ENCODE results near the gene TBXAS1.

The TBXAS1 gene

DNA sequence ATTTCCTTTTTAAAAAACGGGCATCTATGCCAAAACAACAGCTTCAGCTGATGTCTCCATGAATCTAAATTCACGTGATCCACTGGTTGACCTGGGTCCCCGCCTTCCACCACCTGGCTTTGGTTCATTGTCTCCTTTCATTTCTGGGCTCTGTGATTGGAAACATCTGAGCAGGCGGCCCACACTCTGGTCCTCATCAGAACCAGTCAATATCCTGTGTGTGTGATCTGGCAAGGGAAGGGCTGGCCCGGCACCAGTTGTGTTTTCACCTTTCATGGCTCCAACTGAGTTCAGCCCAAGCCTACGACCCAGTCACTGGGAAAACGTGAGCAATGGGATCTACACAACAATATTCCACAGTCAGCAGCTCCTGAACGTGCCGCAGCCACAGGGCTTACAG, 187.5 kb downstream of the TBXAS1 start:
- Histone ChIP-seq H3K4me1 (ENCODE audit: control insufficient read depth, low read depth, low read length) (no peaks in the 10 kb centered on the region), H3K27me3 (ENCODE audit: control insufficient read depth, insufficient read depth, low read length) (no peaks in the 10 kb centered on the region), H3K27ac (ENCODE audit: low read length) (no peak overlapping the region), H3K9ac (ENCODE audit: low read length) (no peak overlapping the region), H3K36me3 (ENCODE audit: control insufficient read depth, low read depth, low read length) (no peaks in the 10 kb centered on the region), H3K4me3 (ENCODE audit: low read length) (no peak overlapping the region), H3K9me3 (ENCODE audit: control insufficient read depth, low read depth, low read length) (no peaks in the 10 kb centered on the region)

- no peak overlapping the region for H3K4me3 ChIP-seq (ENCODE audit: low read length)
- no peaks in the 10 kb centered on the region for H3K36me3 ChIP-seq (ENCODE audit: control insufficient read depth, low read depth, low read length)
- H3K9ac ChIP-seq (ENCODE audit: low read length) = no peak overlapping the region
- H3K27me3 ChIP-seq (ENCODE audit: control insufficient read depth, insufficient read depth, low read length) = no peaks in the 10 kb centered on the region
- no peaks in the 10 kb centered on the region for H3K4me1 ChIP-seq (ENCODE audit: control insufficient read depth, low read depth, low read length)
- H3K9me3 ChIP-seq (ENCODE audit: control insufficient read depth, low read depth, low read length) = no peaks in the 10 kb centered on the region
- no peak overlapping the region for H3K27ac ChIP-seq (ENCODE audit: low read length)
Measured at GRCh38 chr7:140017034-140017433, 188.0 kb downstream of the TBXAS1 start.

DNA sequence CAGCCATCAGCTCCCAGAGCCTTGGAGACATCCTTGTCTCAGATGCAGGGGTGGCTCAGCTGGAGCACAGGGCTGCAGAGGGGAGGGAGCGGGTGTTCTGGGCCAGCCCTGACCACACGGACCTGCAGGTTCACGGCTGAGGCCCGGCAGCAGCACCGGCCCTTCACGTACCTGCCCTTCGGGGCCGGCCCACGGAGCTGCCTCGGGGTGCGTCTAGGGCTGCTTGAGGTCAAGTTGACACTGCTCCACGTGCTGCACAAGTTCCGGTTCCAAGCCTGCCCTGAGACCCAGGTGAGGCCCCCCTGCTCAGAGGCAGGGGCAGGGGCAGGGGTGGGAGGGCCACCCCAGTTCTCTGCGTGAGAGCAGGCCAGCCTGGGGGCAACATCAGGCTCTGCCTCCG, 188.5 kb downstream of the TBXAS1 start:
- Histone ChIP-seq H3K27ac (ENCODE audit: low read length) (no peak overlapping the region), H3K4me3 (ENCODE audit: low read length) (no peak overlapping the region), H3K4me1 (ENCODE audit: control insufficient read depth, low read depth, low read length) (no peaks in the 10 kb centered on the region), H3K9me3 (ENCODE audit: control insufficient read depth, low read depth, low read length) (no peaks in the 10 kb centered on the region), H3K9ac (ENCODE audit: low read length) (no peak overlapping the region), H3K27me3 (ENCODE audit: control insufficient read depth, insufficient read depth, low read length) (no peaks in the 10 kb centered on the region), H3K36me3 (ENCODE audit: control insufficient read depth, low read depth, low read length) (no peaks in the 10 kb centered on the region)

- no peaks in the 10 kb centered on the region for H3K36me3 ChIP-seq (ENCODE audit: control insufficient read depth, low read depth, low read length)
- H3K4me3 ChIP-seq (ENCODE audit: low read length) = no peak overlapping the region
- H3K4me1 ChIP-seq (ENCODE audit: control insufficient read depth, low read depth, low read length) = no peaks in the 10 kb centered on the region
- H3K27me3 ChIP-seq (ENCODE audit: control insufficient read depth, insufficient read depth, low read length) = no peaks in the 10 kb centered on the region
- no peaks in the 10 kb centered on the region for H3K9me3 ChIP-seq (ENCODE audit: control insufficient read depth, low read depth, low read length)
- no peak overlapping the region for H3K9ac ChIP-seq (ENCODE audit: low read length)
- H3K27ac ChIP-seq (ENCODE audit: low read length) = no peak overlapping the region
Measured at GRCh38 chr7:140018125-140019043, 189.3 kb downstream of the TBXAS1 start.

DNA sequence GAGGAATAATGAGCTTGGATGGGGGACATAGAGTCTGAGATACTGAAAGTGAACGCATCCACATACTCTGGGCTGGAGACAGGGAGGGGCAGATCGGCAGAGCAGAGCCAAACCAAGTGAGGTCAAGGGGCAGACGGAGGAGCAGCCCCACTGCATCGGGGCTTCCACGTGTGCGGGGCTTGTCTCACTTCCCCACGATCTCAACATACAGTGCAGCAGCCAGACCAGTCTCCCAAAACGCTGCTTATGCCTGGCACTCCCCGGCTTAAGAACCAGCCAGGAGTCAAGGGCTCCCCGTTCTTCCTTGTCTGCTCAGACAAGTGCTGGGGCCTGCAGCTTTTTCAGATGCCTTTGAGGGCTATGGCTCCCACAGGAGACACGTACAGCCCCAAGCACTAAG, 190.1 kb downstream of the TBXAS1 start:
- Histone ChIP-seq H3K36me3 (ENCODE audit: control insufficient read depth, low read depth, low read length) (no peaks in the 10 kb centered on the region), H3K27me3 (ENCODE audit: control insufficient read depth, insufficient read depth, low read length) (no peaks in the 10 kb centered on the region), H3K27ac (ENCODE audit: low read length) (no peak overlapping the region), H3K9me3 (ENCODE audit: control insufficient read depth, low read depth, low read length) (no peaks in the 10 kb centered on the region), H3K4me3 (ENCODE audit: low read length) (no peak overlapping the region), H3K9ac (ENCODE audit: low read length) (no peak overlapping the region), H3K4me1 (ENCODE audit: control insufficient read depth, low read depth, low read length) (no peaks in the 10 kb centered on the region)

DNA sequence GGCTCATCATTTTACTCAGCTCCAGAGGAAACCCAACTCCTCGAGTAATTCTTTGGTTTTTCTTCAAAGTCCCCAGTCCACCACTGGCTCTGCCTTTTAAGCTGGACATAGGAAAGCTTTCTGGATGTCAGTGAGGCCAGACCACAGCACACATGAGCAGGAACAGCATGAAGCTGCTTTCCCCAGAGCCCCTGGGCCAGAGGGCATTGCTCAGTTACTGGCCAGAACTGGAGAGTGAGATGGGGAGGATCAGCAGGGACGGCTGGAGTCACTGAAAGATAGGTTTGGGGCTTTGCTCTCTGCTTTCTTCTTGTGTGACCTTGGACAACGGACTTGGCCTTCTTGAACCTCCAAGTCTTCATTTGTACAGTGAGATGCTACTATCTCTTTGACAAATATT, 190.5 kb downstream of the TBXAS1 start:
- H3K36me3 ChIP-seq (ENCODE audit: control insufficient read depth, low read depth, low read length) = no peaks in the 10 kb centered on the region

DNA sequence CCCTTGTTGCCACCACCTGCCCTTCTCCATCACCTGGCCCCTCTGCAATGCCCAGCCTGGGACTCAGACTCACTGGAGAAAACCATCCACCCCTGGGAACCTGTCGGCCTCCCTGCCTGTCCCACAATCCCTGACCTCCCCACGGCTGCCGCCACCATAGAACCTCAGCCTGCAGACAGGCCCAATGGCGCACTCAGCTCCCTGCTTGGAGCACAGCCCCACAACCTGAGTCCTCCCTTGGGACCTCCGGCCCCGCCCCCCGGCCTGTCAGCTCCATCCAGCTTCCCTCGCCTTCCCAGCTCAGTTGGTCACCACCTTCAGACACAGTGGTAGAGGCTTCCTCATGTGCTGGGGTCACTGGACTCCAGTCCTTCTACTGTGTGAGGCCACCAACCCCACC, 192.5 kb downstream of the TBXAS1 start:
- H3K9ac ChIP-seq (ENCODE audit: low read length) = no peak overlapping the region
- H3K36me3 ChIP-seq (ENCODE audit: control insufficient read depth, low read depth, low read length) = no peaks in the 10 kb centered on the region
- H3K27ac ChIP-seq (ENCODE audit: low read length) = no peak overlapping the region
- no peaks in the 10 kb centered on the region for H3K27me3 ChIP-seq (ENCODE audit: control insufficient read depth, insufficient read depth, low read length)
- no peaks in the 10 kb centered on the region for H3K4me1 ChIP-seq (ENCODE audit: control insufficient read depth, low read depth, low read length)
- no peak overlapping the region for H3K4me3 ChIP-seq (ENCODE audit: low read length)
- H3K9me3 ChIP-seq (ENCODE audit: control insufficient read depth, low read depth, low read length) = no peaks in the 10 kb centered on the region

More for the DNA sequence above, 190.5 kb downstream of the TBXAS1 start:
- Histone ChIP-seq H3K9me3 (ENCODE audit: control insufficient read depth, low read depth, low read length) (no peaks in the 10 kb centered on the region), H3K9ac (ENCODE audit: low read length) (no peak overlapping the region), H3K27me3 (ENCODE audit: control insufficient read depth, insufficient read depth, low read length) (no peaks in the 10 kb centered on the region), H3K4me3 (ENCODE audit: low read length) (no peak overlapping the region), H3K27ac (ENCODE audit: low read length) (no peak overlapping the region), H3K4me1 (ENCODE audit: control insufficient read depth, low read depth, low read length) (no peaks in the 10 kb centered on the region)

- H3K4me1 ChIP-seq (ENCODE audit: control insufficient read depth, low read depth, low read length) = no peaks in the 10 kb centered on the region
- H3K9ac ChIP-seq (ENCODE audit: low read length) = no peak overlapping the region
- H3K27ac ChIP-seq (ENCODE audit: low read length) = no peak overlapping the region
- no peak overlapping the region for H3K4me3 ChIP-seq (ENCODE audit: low read length)
- H3K36me3 ChIP-seq (ENCODE audit: control insufficient read depth, low read depth, low read length) = no peaks in the 10 kb centered on the region
- no peaks in the 10 kb centered on the region for H3K27me3 ChIP-seq (ENCODE audit: control insufficient read depth, insufficient read depth, low read length)
- H3K9me3 ChIP-seq (ENCODE audit: control insufficient read depth, low read depth, low read length) = no peaks in the 10 kb centered on the region
Measured at GRCh38 chr7:140022582-140023211, 193.6 kb downstream of the TBXAS1 start.

GRCh38 chr7:140023728-140024127, 194.7 kb downstream of the TBXAS1 start:
- Histone ChIP-seq H3K9ac (ENCODE audit: low read length) (no peak overlapping the region), H3K4me1 (ENCODE audit: control insufficient read depth, low read depth, low read length) (no peaks in the 10 kb centered on the region), H3K9me3 (ENCODE audit: control insufficient read depth, low read depth, low read length) (no peaks in the 10 kb centered on the region), H3K27me3 (ENCODE audit: control insufficient read depth, insufficient read depth, low read length) (no peaks in the 10 kb centered on the region), H3K4me3 (ENCODE audit: low read length) (no peak overlapping the region), H3K27ac (ENCODE audit: low read length) (no peak overlapping the region), H3K36me3 (ENCODE audit: control insufficient read depth, low read depth, low read length) (no peaks in the 10 kb centered on the region)

GRCh38 chr7:140024585-140024984, 195.5 kb downstream of the TBXAS1 start:
- no peak overlapping the region for H3K27ac ChIP-seq (ENCODE audit: low read length)
- no peaks in the 10 kb centered on the region for H3K27me3 ChIP-seq (ENCODE audit: control insufficient read depth, insufficient read depth, low read length)
- no peak overlapping the region for H3K9ac ChIP-seq (ENCODE audit: low read length)
- H3K4me3 ChIP-seq (ENCODE audit: low read length) = no peak overlapping the region
- no peaks in the 10 kb centered on the region for H3K36me3 ChIP-seq (ENCODE audit: control insufficient read depth, low read depth, low read length)
- no peaks in the 10 kb centered on the region for H3K4me1 ChIP-seq (ENCODE audit: control insufficient read depth, low read depth, low read length)
- H3K9me3 ChIP-seq (ENCODE audit: control insufficient read depth, low read depth, low read length) = no peaks in the 10 kb centered on the region

- Histone ChIP-seq H3K4me3 (ENCODE audit: low read length) (no peak overlapping the region), H3K4me1 (ENCODE audit: control insufficient read depth, low read depth, low read length) (no peaks in the 10 kb centered on the region), H3K27me3 (ENCODE audit: control insufficient read depth, insufficient read depth, low read length) (no peaks in the 10 kb centered on the region), H3K9me3 (ENCODE audit: control insufficient read depth, low read depth, low read length) (no peaks in the 10 kb centered on the region), H3K9ac (ENCODE audit: low read length) (no peak overlapping the region), H3K36me3 (ENCODE audit: control insufficient read depth, low read depth, low read length) (no peaks in the 10 kb centered on the region), H3K27ac (ENCODE audit: low read length) (no peak overlapping the region)
Measured at GRCh38 chr7:140025241-140025640, 196.2 kb downstream of the TBXAS1 start.

Measured in iPS-18a (cell line).